T follicular helper cell (primary cell): ENCODE data around the gene IST1.

ENCODE experiments used
- DNase-seq: peaks from one replicate; pipeline ENCODE4 v3.0.0-alpha.2; 2020; ENCODE audit warnings: low read depth

Gene IST1

DNA sequence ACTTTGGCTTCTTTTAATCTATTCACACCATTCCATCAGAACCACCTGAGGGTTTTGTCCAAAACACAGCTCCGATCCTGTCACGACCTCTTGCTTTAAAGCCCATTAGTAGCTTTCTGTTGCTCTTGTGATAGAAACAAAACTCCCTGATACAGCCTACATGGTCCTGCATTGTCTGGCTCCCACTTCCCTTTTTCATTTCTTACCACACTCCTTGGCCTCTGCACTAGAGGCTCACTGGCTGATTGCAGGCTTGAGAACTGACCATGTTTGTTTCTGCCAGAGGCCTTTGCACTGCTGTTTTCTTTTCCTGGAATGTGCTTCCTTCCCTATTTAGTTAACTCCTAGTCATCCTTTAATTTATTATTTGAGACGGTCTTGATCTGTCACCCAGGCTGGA, 23.7 kb downstream of the IST1 start:
- no peak for DNase-seq

DNA sequence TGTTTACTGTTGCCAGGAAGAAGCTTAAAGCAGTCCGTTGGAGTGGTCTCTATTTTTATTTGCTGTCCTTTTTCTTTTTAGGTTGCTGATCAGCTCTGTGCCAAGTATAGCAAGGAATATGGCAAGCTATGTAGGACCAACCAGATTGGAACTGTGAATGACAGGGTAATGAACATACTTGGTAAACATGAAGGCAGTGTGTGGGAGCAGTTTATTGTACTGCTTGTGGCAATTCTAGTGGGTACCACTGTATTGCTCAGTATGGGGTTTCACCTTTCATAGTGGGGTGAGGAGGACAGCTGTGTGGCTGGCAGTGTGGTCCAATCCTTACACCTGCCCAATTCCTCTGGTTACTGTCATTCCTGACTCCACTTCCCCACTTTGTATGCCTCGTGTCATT, 25.3 kb downstream of the IST1 start:
- no peak for DNase-seq

DNA sequence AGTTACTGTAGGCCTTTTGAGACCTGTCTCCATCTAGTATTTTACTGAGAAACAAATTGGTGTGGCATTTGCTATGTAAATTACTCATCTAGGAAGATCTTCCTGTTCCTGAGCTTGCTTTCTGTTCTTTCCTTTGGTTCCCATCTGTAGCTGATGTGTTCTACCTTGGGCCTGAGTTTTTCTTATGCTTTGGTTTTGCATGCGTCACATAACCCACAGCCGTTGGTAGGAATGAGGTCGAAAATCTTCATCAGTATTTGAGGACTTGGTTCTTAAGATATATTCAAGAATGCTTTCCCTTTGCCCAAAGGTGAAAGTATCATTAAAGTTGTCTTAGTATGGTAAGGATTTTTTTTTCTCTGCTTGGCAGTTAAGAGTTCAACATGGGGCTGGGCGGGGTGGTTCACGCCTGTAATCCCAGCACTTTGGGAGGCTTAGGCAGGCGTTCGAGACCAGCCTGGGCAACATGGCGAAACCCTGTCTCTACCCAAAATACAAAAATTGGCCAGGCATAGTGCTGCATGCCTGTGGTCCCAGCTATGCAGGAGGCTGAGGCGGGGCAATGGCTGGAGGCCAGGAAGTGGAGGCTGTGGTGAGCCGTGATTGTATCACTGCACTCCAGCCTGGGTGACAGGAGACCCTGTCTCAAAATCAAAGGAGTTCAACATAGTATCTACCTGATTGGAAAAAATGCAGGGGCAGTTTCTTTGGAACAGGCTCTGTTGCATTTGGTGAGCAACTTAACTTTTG, 28.8 kb downstream of the IST1 start:
- no peak for DNase-seq

DNA sequence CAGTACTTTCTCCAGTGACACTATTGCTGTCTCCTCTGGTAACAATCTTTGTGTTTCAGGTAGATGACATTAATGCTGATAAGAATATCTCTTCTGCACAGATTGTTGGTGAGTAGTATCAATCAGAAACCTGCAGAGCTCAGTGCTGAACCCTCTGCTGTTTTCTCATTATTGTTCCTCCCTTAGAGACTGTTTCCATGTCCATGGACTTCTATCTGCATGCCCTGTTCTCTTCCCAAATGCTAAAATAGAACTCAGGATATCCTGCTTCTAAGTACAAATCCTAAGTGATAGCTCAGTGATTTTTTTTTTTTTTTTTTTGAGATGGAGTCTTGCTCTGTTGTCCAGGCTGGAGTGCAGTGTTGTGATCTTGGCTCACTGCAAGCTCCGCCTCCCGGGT, 29.4 kb downstream of the IST1 start:
- DNase-seq = no peak

GRCh38 chr16:71927383-71927782, 32.1 kb downstream of the IST1 start:
- no peak for DNase-seq

DNA sequence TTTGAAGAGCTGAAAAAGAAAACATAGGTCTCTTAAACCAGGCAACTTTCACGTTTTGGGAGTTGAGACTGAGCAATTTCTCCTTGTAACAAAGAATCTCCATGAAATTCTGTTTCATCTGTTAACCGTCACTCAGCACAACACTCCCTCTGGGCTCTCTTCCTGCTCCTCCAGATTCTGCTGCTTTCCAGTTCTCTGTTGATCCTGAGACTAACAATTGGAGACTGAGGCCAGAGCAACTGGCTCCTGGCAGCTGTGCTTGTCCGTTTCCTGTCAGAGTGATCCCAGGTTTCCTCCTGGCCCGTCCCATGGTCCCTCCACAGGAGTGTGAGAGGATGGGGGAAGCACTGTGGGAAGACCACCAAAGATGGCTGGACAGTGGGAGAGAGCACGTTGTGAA, 32.5 kb downstream of the IST1 start:
- DNase-seq = no peak

DNA sequence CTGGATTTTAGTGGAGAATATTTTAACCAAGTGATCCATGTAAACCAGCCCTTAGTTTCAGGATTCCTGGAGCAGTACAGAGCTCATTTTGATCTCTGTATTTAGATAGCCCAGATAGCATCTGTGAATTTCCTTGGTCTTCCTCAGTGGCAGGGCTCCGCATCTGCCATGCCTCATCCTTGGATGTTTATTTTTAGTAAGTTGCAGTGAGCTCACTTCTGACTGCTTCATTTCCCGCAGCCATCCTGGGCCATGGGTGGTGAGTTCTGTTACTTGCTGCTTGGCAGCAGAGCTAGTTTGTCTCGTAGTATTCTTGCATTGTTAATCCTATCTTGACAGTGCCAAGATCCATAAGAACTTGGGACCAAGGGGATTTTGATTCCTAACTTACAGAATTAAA, 33.7 kb downstream of the IST1 start:
- DNase-seq = no peak

DNA sequence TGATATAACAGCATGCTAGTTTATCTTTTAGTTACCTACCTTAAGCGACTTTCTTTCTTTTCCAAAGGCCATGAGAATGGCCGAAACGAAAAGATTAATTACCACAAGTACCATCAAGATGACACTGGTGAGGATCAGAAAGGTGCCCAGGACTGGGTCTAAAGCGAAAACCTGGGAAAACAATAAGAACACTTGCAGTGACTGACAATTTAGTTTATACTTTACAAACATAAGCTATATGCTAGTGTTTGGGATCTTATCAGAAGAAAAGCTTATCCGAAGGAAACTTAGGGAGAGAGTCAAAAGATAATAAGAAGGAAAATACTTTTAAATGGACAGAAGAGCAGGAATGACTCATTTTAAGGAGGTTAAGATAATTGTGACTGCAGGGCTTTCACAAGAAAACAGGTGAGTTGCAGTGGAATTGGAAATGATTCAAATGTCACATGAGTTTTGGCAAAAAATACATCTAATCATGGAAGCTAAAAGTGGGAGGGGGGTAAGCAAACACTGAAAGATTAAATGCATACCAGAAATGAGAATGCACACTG, 34.8 kb downstream of the IST1 start:
- no peak for DNase-seq

DNA sequence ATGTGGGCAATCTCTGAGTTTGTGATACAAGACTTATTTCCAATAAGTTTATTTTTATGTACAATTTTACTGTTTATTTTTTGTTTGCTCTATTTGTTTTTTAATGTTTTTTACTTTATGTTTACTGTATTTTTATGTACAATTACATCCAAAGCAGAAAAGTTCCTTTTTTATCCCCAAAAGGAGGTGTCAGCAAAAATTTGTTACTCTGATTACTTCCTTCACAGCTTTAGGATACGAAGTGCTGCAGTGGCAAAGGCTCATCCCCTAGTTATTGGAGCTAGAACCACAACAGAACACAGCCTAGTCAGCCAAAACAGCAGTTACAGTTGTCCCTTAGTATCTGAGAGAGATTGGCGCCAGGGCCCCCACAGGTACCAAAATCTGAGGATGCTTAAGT, 35.7 kb downstream of the IST1 start:
- DNase-seq = no peak

GRCh38 chr16:71931599-71931998, 36.3 kb downstream of the IST1 start:
- DNase-seq = no peak

GRCh38 chr16:71933017-71933416, 37.7 kb downstream of the IST1 start:
- DNase-seq = no peak

- no peak for DNase-seq
These were observed 38.8 kb downstream of the IST1 start for GRCh38 chr16:71933913-71934695.

- no peak for DNase-seq
These were observed 42.7 kb downstream of the IST1 start for GRCh38 chr16:71937868-71938510.

GRCh38 chr16:71943887-71944286, 48.6 kb downstream of the IST1 start:
- DNase-seq = no peak

- no peak for DNase-seq
These were observed 50.3 kb downstream of the IST1 start for GRCh38 chr16:71945616-71946015.

- no peak for DNase-seq
These were observed 57.5 kb downstream of the IST1 start for GRCh38 chr16:71952825-71953224.

- DNase-seq = no peak
These were observed 58.8 kb downstream of the IST1 start for GRCh38 chr16:71954180-71954579.

DNA sequence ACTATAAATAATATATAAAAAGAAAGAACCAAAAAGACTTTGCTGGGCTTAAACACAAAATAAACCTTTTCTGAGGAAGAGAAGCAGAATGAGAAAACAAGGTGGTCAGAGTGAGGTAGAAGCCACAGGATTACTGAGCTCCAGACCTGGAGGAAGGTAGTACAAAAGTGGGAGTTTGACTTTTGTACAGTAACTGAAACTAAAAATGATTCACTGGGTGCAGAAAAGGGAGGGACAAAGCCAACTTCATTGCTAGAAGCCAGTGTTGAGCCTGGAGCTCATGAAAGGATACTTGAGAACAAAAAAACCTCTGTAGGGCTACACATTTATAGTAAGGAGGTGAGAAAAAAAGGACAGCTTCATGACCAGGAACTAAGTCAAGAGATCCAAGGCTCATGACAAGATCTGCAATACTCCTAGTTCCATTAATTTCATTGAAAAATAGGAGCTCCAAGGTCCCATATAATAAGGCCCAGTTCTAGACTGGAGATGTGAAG, 59.4 kb downstream of the IST1 start:
- no peak for DNase-seq

GRCh38 chr16:71956486-71956885, 61.2 kb downstream of the IST1 start:
- DNase-seq = no peak

DNA sequence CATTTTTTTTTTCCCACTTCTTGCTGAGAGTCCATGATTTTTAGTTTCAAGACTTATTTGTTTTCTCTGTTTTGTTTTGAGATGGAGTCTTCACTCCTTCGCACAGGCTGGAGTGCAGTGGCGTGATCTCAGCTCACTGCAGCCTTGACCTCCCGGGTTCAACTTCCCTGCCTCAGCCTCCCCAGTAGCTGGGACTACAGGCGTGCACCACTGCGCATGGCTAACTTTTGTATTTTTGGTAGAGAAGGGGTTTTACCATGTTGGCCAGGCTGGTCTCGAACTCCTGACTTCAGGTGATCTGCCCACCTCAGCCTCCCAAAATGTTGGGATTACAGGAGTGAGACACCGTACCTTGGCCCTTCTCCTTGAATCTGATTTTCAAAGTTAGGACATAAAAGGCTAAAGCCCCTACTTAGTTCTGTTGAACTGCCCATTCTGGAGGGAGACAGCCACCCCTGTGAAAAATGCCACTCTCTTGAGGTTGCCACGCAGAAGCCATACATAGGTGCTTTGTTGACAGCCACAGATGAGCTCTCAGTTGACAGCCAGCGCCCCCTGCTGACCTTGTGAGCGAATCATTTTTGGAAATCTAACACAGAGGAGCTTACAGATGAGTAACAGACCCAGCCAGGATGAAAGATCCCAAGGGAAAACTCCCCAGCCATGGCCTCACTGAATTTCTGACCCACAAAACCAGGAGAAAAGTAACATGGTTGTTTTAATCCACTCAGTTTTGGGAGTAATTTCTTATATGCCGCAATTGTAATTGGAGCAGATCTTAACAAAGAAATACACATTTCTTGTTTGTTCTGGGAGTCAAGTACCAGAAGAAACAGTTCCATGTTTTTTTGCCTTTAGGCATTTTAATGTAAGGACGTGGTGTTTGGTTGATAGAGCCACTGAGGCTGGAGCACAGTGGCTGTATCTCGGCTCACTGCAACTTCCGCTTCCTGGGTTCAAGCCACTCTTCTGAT, 66.0 kb downstream of the IST1 start:
- peak; percentile 67 for DNase-seq

DNA sequence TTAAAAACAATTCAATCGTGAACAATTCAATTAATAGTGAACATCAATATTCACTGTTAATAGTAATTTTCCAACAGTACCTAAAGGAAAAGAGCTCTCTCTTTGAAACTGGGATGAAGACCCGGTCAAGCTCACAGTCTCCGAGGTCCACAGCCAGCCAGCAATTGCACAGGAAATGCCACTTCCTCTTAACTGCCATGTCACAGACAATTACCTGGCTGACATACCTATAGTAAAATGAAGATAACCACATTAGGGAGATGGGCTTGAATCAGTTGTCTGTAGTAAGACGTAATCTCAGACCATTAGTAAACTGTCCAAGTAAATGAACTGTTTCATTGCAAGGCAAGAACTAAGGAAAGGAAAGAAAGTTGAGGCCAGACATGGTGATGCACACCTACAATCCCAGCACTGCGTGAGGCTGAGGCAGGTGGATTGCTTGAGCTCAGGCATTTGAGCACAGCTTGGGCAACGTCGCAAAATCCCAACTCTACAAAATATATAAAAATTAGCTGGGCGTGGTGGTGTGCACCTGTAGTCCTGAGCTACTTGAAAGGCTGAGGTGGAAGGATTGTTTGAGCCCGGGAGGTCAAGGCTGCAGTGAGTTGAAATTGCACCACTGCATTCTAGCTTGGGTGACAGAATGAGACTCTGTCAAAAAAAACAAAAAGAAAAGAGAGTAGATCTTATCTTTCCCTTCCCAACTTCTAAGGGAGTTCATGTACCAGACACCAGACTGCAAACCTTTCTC, 68.0 kb downstream of the IST1 start:
- no peak for DNase-seq
